HEK293 (cell line): Measurements from ENCODE around the gene GRIA1.

ENCODE experiments used
- GLIS2 ChIP-seq: fragments of 450-650 bp; formaldehyde crosslinking; IDR thresholded peaks from 2 replicates; pipeline ENCODE4 v1.5.1; 2016; ENCODE audit warnings: missing biosample characterization, missing genetic modification characterization
- ZNF404 ChIP-seq: fragments of 450-650 bp; formaldehyde crosslinking; IDR thresholded peaks from 2 replicates; pipeline ENCODE4 v1.5.1; 2017; ENCODE audit warnings: missing biosample characterization, missing genetic modification characterization
- ZNF76 ChIP-seq: fragments of 450-650 bp; formaldehyde crosslinking; IDR thresholded peaks from 2 replicates; pipeline ENCODE4; 2016; ENCODE audit warnings: low read depth, missing biosample characterization, missing genetic modification characterization, borderline replicate concordance
- ZXDB ChIP-seq: fragments of 450-650 bp; formaldehyde crosslinking; IDR thresholded peaks from 2 replicates; pipeline ENCODE4 v1.5.1; 2016; ENCODE audit warnings: missing biosample characterization, missing genetic modification characterization
- TF ChIP-seq, protein P1 (sequence below): fragments of 450-650 bp; formaldehyde crosslinking; IDR thresholded peaks from 2 replicates; pipeline ENCODE4 v1.5.1; 2016; ENCODE audit warnings: missing biosample characterization, missing genetic modification characterization, low read depth

DNA sequence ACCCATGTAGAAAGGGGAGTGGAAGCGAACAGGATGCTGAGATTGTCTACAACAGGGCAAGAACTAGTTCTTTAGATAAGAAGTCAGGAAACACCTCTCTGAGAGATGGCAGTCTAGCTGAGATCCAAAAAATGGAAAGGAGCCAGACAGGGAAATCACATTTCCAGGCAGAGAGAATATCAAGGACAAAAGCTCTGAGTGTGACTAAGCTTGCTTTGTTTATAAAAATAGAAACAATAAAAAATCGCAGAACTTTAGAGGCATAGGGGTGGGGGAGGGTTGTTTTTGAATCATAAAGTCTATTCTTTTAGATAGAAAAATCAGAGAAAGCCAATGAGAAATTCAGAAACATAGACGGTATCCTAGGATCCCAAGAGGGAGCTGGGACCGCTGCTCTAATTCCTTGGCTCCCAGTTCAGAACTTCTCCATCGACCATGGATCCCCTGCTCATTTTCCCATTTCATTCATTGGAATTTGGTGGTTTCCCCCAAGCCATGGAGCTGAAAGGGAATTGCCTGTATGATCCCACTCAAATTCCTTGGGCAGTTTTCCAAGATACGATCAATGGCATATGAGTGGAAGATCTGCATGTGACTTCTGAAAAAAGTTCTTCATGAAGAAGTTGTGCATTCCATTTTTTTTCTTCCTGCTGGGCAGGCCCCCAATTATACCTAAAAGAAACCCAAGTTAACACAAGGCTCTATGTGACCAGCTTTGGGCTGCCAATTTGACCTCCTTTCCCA, 182.0 kb downstream of the GRIA1 start:
- TF ChIP-seq, protein P1, sequence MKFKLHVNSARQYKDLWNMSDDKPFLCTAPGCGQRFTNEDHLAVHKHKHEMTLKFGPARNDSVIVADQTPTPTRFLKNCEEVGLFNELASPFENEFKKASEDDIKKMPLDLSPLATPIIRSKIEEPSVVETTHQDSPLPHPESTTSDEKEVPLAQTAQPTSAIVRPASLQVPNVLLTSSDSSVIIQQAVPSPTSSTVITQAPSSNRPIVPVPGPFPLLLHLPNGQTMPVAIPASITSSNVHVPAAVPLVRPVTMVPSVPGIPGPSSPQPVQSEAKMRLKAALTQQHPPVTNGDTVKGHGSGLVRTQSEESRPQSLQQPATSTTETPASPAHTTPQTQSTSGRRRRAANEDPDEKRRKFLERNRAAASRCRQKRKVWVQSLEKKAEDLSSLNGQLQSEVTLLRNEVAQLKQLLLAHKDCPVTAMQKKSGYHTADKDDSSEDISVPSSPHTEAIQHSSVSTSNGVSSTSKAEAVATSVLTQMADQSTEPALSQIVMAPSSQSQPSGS (tag by site-specific recombination): no peak
- TF ChIP-seq ZNF76 (tag by site-specific recombination): no peak
- TF ChIP-seq ZXDB: no peak
- no peak for TF ChIP-seq ZNF404 (tag by site-specific recombination)
- TF ChIP-seq GLIS2 (tag by site-specific recombination): no peak
